HepG2 (cell line): Measurements from ENCODE around the gene PISD. TPM values are rescaled to one million over a fixed set of nuclear protein-coding genes. Genes with fewer than 3 reads are reported as not detected.

Experiments used
- ASH2L ChIP-seq: fragments of 300-600, 200-600 bp; sonication (generic); IDR thresholded peaks from 2 replicates; pipeline ENCODE4 v1.7.0; 2017; ENCODE audit warnings: low read depth, mild to moderate bottlenecking, moderate library complexity, mixed read lengths, low read length; ENCODE audit not compliant: insufficient read length
- DNMT1 ChIP-seq: sonication (generic); formaldehyde crosslinking; IDR thresholded peaks from 2 replicates; pipeline ENCODE4 v1.5.1; 2020; ENCODE audit warnings: mild to moderate bottlenecking, missing genetic modification reagents
- ESRRA ChIP-seq: sonication (generic); formaldehyde crosslinking; IDR thresholded peaks from 2 replicates; pipeline ENCODE4 v1.5.1; 2020; ENCODE audit warnings: mild to moderate bottlenecking, low read depth, missing genetic modification reagents
- HMGXB4 ChIP-seq, 2 experiments: sonication (generic) in 1 of 2; formaldehyde crosslinking in 1 of 2; IDR thresholded peaks; 2 replicates each; pipeline versions ENCODE4 v1.4.0 to v1.6.1; 2018 to 2020; ENCODE audit warnings: missing genetic modification reagents in 2 of 2, borderline replicate concordance in 1 of 2, low read depth in 1 of 2, mild to moderate bottlenecking in 1 of 2, missing biosample characterization in 1 of 2
- HNF4A ChIP-seq: sonication (generic); formaldehyde crosslinking; IDR thresholded peaks from 2 replicates; pipeline ENCODE4 v1.4.0; 2020; ENCODE audit warnings: missing genetic modification reagents
- HOXA7 ChIP-seq: sonication (generic); formaldehyde crosslinking; IDR thresholded peaks from 2 replicates; pipeline ENCODE4 v1.8.1; 2022; ENCODE audit warnings: mild to moderate bottlenecking, missing genetic modification reagents, moderate library complexity
- KAT2B ChIP-seq: fragments of 150-350 bp; IDR thresholded peaks from 2 replicates; pipeline ENCODE4 v1.6.1; 2014; ENCODE audit warnings: low read depth, low read length, borderline replicate concordance
- LRRFIP1 ChIP-seq: sonication (generic); formaldehyde crosslinking; conservative IDR thresholded peaks from 2 replicates; pipeline ENCODE4 v1.4.0; 2020; ENCODE audit warnings: missing genetic modification reagents
- MAX ChIP-seq: IDR thresholded peaks from 2 replicates; pipeline ENCODE4 v1.6.1; 2012; ENCODE audit warnings: inconsistent platforms
- PAX8 ChIP-seq: sonication (generic); formaldehyde crosslinking; IDR thresholded peaks from 2 replicates; pipeline ENCODE4 v1.8.0; 2022; ENCODE audit warnings: mild to moderate bottlenecking, missing genetic modification reagents, borderline replicate concordance
- PHF8 ChIP-seq: sonication (generic); formaldehyde crosslinking; IDR thresholded peaks from 2 replicates; pipeline ENCODE4 v1.5.0; 2020; ENCODE audit warnings: missing genetic modification reagents
- ZFP37 ChIP-seq: sonication (generic); formaldehyde crosslinking; IDR thresholded peaks from 2 replicates; pipeline ENCODE4 v1.4.0; 2020; ENCODE audit warnings: missing genetic modification reagents, borderline replicate concordance
- ZNF20 ChIP-seq: sonication (generic); formaldehyde crosslinking; IDR thresholded peaks from 2 replicates; pipeline ENCODE4 v1.4.0; 2020; ENCODE audit warnings: mild to moderate bottlenecking, moderate library complexity, missing genetic modification reagents
- ZNF281 ChIP-seq: sonication (generic); formaldehyde crosslinking; IDR thresholded peaks from 2 replicates; pipeline ENCODE4 v1.4.0; 2020; ENCODE audit warnings: missing genetic modification reagents, borderline replicate concordance
- ZNF3 ChIP-seq: IDR thresholded peaks from 2 replicates; pipeline ENCODE4 v1.7.0; 2017; ENCODE audit warnings: inconsistent platforms
- ZNF546 ChIP-seq: sonication (generic); formaldehyde crosslinking; conservative IDR thresholded peaks from 2 replicates; pipeline ENCODE4 v1.8.1; 2023; ENCODE audit warnings: mild to moderate bottlenecking, missing genetic modification reagents
- ZNF614 ChIP-seq: IDR thresholded peaks from 2 replicates; pipeline ENCODE4 v1.6.1; 2018; ENCODE audit warnings: missing biosample characterization, missing genetic modification reagents, inconsistent platforms, borderline replicate concordance
- ZNF770 ChIP-seq: sonication (generic); formaldehyde crosslinking; IDR thresholded peaks from 2 replicates; pipeline ENCODE4 v1.5.0; 2020; ENCODE audit warnings: mild to moderate bottlenecking, missing genetic modification reagents
- ZSCAN5A ChIP-seq: sonication (generic); formaldehyde crosslinking; IDR thresholded peaks from 2 replicates; pipeline ENCODE4 v1.8.0; 2022; ENCODE audit warnings: mild to moderate bottlenecking, missing genetic modification reagents, borderline replicate concordance
- polyA plus RNA-seq, 8 experiments: library from polyadenylated mRNA; depleted of rRNA in 3 of 8; stranded (reverse) in 7 of 8; unstranded in 1 of 8; fragments of >200 nt; fragmentation: Illumina TruSeq in 4 of 8; extraction: Trizol in 4 of 8; gene quantifications; 2 replicates each; pipeline versions ENCODE4 v1.2.1 to v1.2.3, GENCODE V29; 2011 to 2016; ENCODE audit warnings: low read depth in 4 of 8, missing spikeins in 1 of 8, mixed read lengths in 1 of 8; ENCODE audit not compliant: insufficient read depth in 1 of 8
- total RNA-seq, 5 experiments: library from RNA; depleted of rRNA; stranded (reverse); fragments of >200 nt; fragmentation: Illumina TruSeq; extraction: Trizol; gene quantifications; 2 replicates each; pipeline ENCODE4 v1.2.3, GENCODE V29; 2016; ENCODE audit warnings: low read depth in 1 of 5

Gene PISD
- total and polyA plus RNA-seq, 2 of the 13 experiments (the other 11 are each of a cell fraction or from before 2014, with no cell fraction given) = 30.1 to 47.7 TPM

GRCh38 chr22:31579835-31580242, 82.2 kb downstream of the PISD start (continued):
- TF ChIP-seq ZNF770 (CRISPR knock-in tag) (peak; percentile 26; the same call in 1 of the 2 replicates), PHF8 (0 out of 2 replicates have a peak, but pooled peaks have one; percentile 5), ZFP37 (CRISPR knock-in tag) (no peak), ESRRA (no peak), ZSCAN5A (no peak), HMGXB4 (CRISPR knock-in tag; IDR thresholded peaks at IDR 0.05; ENCODE audit: borderline replicate concordance in 1 of 2, low read depth in 1 of 2) (peak in 1 of 2 experiments; percentile 28; a peak in 1 of 4 replicates), ZNF546 (CRISPR knock-in tag) (no peak), ASH2L (no peak), LRRFIP1 (no peak), ZNF281 (CRISPR knock-in tag) (peak; percentile 33; the same call in 1 of the 2 replicates), DNMT1 (CRISPR knock-in tag) (no peak), KAT2B (no peak), HNF4A (CRISPR knock-in tag) (peak; percentile 79), MAX (peak; percentile 75), ZNF20 (CRISPR knock-in tag) (no peak), HOXA7 (no peak), ZNF3 (CRISPR knock-in tag) (no peak), ZNF614 (CRISPR knock-in tag) (0 out of 2 replicates have a peak, but pooled peaks have one; percentile 39), PAX8 (CRISPR knock-in tag) (no peak)
